IPS-18a (cell line): ENCODE measurements around the gene DIO3.
A peak's percentile ranks its signal among the peaks of the same experiment; 100 is the strongest.
"Not testable (repeated sequence)": the region's sequence is repeated elsewhere in the genome, so short reads cannot be mapped to it uniquely, and the experiment has no call there.

Source experiments
- H3K27ac ChIP-seq: one replicate; pipeline ENCODE4 v1.5.1; 2013; ENCODE audit warnings: low read length
- H3K27me3 ChIP-seq: one replicate; pipeline ENCODE4 v1.6.1; 2013; ENCODE audit warnings: mild to moderate bottlenecking, low read length; ENCODE audit not compliant: control insufficient read depth, insufficient read depth
- H3K36me3 ChIP-seq: one replicate; pipeline ENCODE4 v1.6.1; 2013; ENCODE audit warnings: low read depth, low read length; ENCODE audit not compliant: control insufficient read depth
- H3K4me1 ChIP-seq: one replicate; pipeline ENCODE4 v1.6.1; 2013; ENCODE audit warnings: low read depth, low read length; ENCODE audit not compliant: control insufficient read depth
- H3K4me3 ChIP-seq: one replicate; pipeline ENCODE4 v1.5.1; 2013; ENCODE audit warnings: low read length
- H3K9ac ChIP-seq: one replicate; pipeline ENCODE4 v1.6.1; 2013; ENCODE audit warnings: mild to moderate bottlenecking, low read length, moderate library complexity
- H3K9me3 ChIP-seq: one replicate; pipeline ENCODE4 v1.6.1; 2013; ENCODE audit warnings: low read depth, low read length; ENCODE audit not compliant: control insufficient read depth

DIO3 gene

GRCh38 chr14:101562659-101563351, 1.5 kb downstream of the DIO3 start:
- Histone ChIP-seq H3K4me3 (no peak overlapping the region), H3K9me3 (peaks cover 7% of the 10 kb centered on the region), H3K27me3 (peaks cover 92% of the 10 kb centered on the region), H3K36me3 (no peaks in the 10 kb centered on the region), H3K27ac (no peak overlapping the region), H3K9ac (no peak overlapping the region), H3K4me1 (peaks cover 7% of the 10 kb centered on the region)

GRCh38 chr14:101563352-101563653, 2.0 kb downstream of the DIO3 start:
- Histone ChIP-seq H3K9ac (no peak overlapping the region), H3K27me3 (peaks cover 92% of the 10 kb centered on the region), H3K36me3 (no peaks in the 10 kb centered on the region), H3K27ac (no peak overlapping the region), H3K4me1 (peaks cover 7% of the 10 kb centered on the region), H3K4me3 (peak overlapping the region; percentile 57), H3K9me3 (peaks cover 7% of the 10 kb centered on the region)

GRCh38 chr14:101563654-101564443, 2.6 kb downstream of the DIO3 start:
- Histone ChIP-seq H3K27ac (no peak overlapping the region), H3K9me3 (peaks cover 7% of the 10 kb centered on the region), H3K27me3 (peaks cover 91% of the 10 kb centered on the region), H3K4me1 (peaks cover 7% of the 10 kb centered on the region), H3K36me3 (no peaks in the 10 kb centered on the region), H3K9ac (no peak overlapping the region), H3K4me3 (peak overlapping the region; percentile 57)

GRCh38 chr14:101564444-101564776, 3.1 kb downstream of the DIO3 start:
- peaks cover 7% of the 10 kb centered on the region for H3K9me3 ChIP-seq
- no peaks in the 10 kb centered on the region for H3K36me3 ChIP-seq
- H3K4me3 ChIP-seq, result peak overlapping the region; percentile 57
- no peak overlapping the region for H3K9ac ChIP-seq
- peaks cover 91% of the 10 kb centered on the region for H3K27me3 ChIP-seq
- no peak overlapping the region for H3K27ac ChIP-seq
- peaks cover 7% of the 10 kb centered on the region for H3K4me1 ChIP-seq

GRCh38 chr14:101564819-101565698, 3.8 kb downstream of the DIO3 start:
- Histone ChIP-seq H3K9me3 (peaks cover 7% of the 10 kb centered on the region), H3K9ac (no peak overlapping the region), H3K27me3 (peaks cover 88% of the 10 kb centered on the region), H3K36me3 (no peaks in the 10 kb centered on the region), H3K4me3 (peak overlapping the region; percentile 57), H3K27ac (no peak overlapping the region), H3K4me1 (peaks cover 7% of the 10 kb centered on the region)

- Histone ChIP-seq H3K9ac (no peak overlapping the region), H3K4me1 (peaks cover 7% of the 10 kb centered on the region), H3K36me3 (no peaks in the 10 kb centered on the region), H3K27me3 (peaks cover 80% of the 10 kb centered on the region), H3K9me3 (no peaks in the 10 kb centered on the region), H3K4me3 (no peak overlapping the region), H3K27ac (no peak overlapping the region)
Observed at GRCh38 chr14:101567252-101567651, 6.0 kb downstream of the DIO3 start.

- no peaks in the 10 kb centered on the region for H3K36me3 ChIP-seq
- no peaks in the 10 kb centered on the region for H3K4me1 ChIP-seq
- H3K4me3 ChIP-seq, result no peak overlapping the region
- H3K27ac ChIP-seq, result no peak overlapping the region
- H3K9me3 ChIP-seq, result no peaks in the 10 kb centered on the region
- no peak overlapping the region for H3K9ac ChIP-seq
- peaks cover 46% of the 10 kb centered on the region for H3K27me3 ChIP-seq
Observed at GRCh38 chr14:101571004-101571403, 9.7 kb downstream of the DIO3 start.

- not testable (repeated sequence) for H3K4me1 ChIP-seq, H3K4me3 ChIP-seq, H3K9me3 ChIP-seq, H3K9ac ChIP-seq, H3K36me3 ChIP-seq, H3K27ac ChIP-seq
- H3K27me3 ChIP-seq, result peaks cover 31% of the 10 kb centered on the region
Observed at GRCh38 chr14:101572526-101572925, 11.2 kb downstream of the DIO3 start.

GRCh38 chr14:101573289-101573688, 12.0 kb downstream of the DIO3 start:
- Histone ChIP-seq H3K27ac (no peak overlapping the region), H3K4me1 (no peaks in the 10 kb centered on the region), H3K36me3 (no peaks in the 10 kb centered on the region), H3K9ac (no peak overlapping the region), H3K27me3 (peaks cover 24% of the 10 kb centered on the region), H3K9me3 (no peaks in the 10 kb centered on the region), H3K4me3 (no peak overlapping the region)

- no peaks in the 10 kb centered on the region for H3K4me1 ChIP-seq
Observed at GRCh38 chr14:101575581-101575980, 14.3 kb downstream of the DIO3 start.

GRCh38 chr14:101577221-101577909, 16.1 kb downstream of the DIO3 start:
- Histone ChIP-seq H3K36me3 (no peaks in the 10 kb centered on the region), H3K4me1 (no peaks in the 10 kb centered on the region), H3K27ac (no peak overlapping the region), H3K9ac (no peak overlapping the region), H3K27me3 (peaks cover 4% of the 10 kb centered on the region), H3K4me3 (no peak overlapping the region), H3K9me3 (no peaks in the 10 kb centered on the region)

More at GRCh38 chr14:101575581-101575980, 14.3 kb downstream of the DIO3 start:
- no peak overlapping the region for H3K9ac ChIP-seq
- no peaks in the 10 kb centered on the region for H3K9me3 ChIP-seq
- peaks cover 10% of the 10 kb centered on the region for H3K27me3 ChIP-seq
- no peaks in the 10 kb centered on the region for H3K36me3 ChIP-seq
- H3K27ac ChIP-seq, result no peak overlapping the region
- no peak overlapping the region for H3K4me3 ChIP-seq
